ENCODE data around the gene PTPRH. TPM values are rescaled to one million over a fixed set of nuclear protein-coding genes. Genes with fewer than 3 reads are reported as not detected.

The PTPRH gene
- total RNA-seq, 1 experiment from 2014 or later = 0.17 TPM

DNA sequence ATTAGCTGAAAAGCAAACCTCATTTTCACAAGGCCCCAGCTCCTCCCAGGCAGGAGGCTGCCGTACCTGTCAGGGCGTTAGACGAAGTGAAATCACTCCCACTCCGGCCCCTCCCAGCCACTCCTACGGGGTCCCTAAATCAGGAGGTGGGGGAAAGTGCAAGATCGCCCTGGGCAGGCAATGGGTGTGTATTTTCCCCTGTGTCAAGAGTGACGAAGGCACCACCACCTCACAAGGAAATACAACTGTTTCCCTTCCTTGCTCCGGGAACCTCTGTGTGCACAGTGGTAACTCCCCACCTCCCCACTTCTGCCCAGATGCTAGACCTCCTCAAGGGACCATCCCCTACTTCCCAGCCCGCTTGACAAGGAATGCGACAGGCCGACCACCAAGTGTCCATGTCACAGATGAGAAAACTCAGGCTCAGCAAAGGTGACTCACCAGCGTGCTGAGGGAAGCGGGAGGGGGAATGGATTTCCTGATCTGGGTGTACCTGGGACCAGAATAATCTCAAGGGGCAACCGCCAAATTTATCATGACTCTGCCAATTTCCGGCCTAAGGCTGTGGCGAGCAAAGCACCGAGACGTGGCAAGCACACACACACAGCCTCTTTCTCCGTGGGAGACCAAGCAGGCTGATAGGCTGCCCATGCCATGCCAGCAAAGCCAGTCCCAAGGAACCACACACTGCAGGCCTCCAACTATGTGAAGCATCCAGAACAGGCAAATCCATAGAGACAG is 42.2 kb upstream of the PTPRH start:
- DNase-seq (ENCODE audit: low spot score) = no peak
- no TSS peak for BruUV-seq (replicated peaks)
- CTCF ChIA-PET = no interaction called here
- intact Hi-C loops (cut with micrococcal nuclease; ENCODE audit: unreplicated experiment) = no loop called here
- H3K36me3 ChIP-seq (ENCODE audit: insufficient read depth, low read length, poor library complexity, severe bottlenecking) = peaks cover 8% of the 10 kb centered on the region
- no peaks in the 10 kb centered on the region for H3K9me3 ChIP-seq (ENCODE audit: low read depth, low read length, poor library complexity, severe bottlenecking)
- H3K4me1 ChIP-seq (ENCODE audit: insufficient read depth, low read length, poor library complexity, severe bottlenecking) = peaks cover 8% of the 10 kb centered on the region
- no peak overlapping the region for H3K4me3 ChIP-seq (ENCODE audit: low read depth, low read length, poor library complexity, severe bottlenecking)
- H3K27ac ChIP-seq (ENCODE audit: low read depth, low read length, poor library complexity, severe bottlenecking) = no peak overlapping the region
- no peaks in the 10 kb centered on the region for H3K27me3 ChIP-seq (replicated peaks; ENCODE audit: insufficient read depth, low read depth, low read length, poor library complexity)
- POLR2A ChIA-PET (ENCODE audit: low non-redundant PET) = no interaction called here
- no peak for TF ChIP-seq CTCF (conservative IDR thresholded peaks at IDR 0.05; ENCODE audit: low read depth, low read length)
- TF ChIP-seq EZH2 (IDR thresholded peaks at IDR 0.05; ENCODE audit: borderline replicate concordance, low read depth, low read length, poor library complexity, severe bottlenecking) = no peak

- Histone ChIP-seq H3K36me3 (ENCODE audit: insufficient read depth, low read length, poor library complexity, severe bottlenecking) (peaks cover 14% of the 10 kb centered on the region), H3K9me3 (ENCODE audit: low read depth, low read length, poor library complexity, severe bottlenecking) (no peaks in the 10 kb centered on the region), H3K27ac (ENCODE audit: low read depth, low read length, poor library complexity, severe bottlenecking) (no peak overlapping the region), H3K4me3 (ENCODE audit: low read depth, low read length, poor library complexity, severe bottlenecking) (no peak overlapping the region), H3K4me1 (ENCODE audit: insufficient read depth, low read length, poor library complexity, severe bottlenecking) (no peaks in the 10 kb centered on the region), H3K27me3 (replicated peaks; ENCODE audit: insufficient read depth, low read depth, low read length, poor library complexity) (no peaks in the 10 kb centered on the region)
- TF ChIP-seq EZH2 (IDR thresholded peaks at IDR 0.05; ENCODE audit: borderline replicate concordance, low read depth, low read length, poor library complexity, severe bottlenecking) (no peak), CTCF (conservative IDR thresholded peaks at IDR 0.05; ENCODE audit: low read depth, low read length) (no peak)
- DNase-seq (ENCODE audit: low spot score) = no peak
- ChIA-PET POLR2A (ENCODE audit: low non-redundant PET) (no interaction called here), CTCF (no interaction called here)
- intact Hi-C loops (cut with micrococcal nuclease; ENCODE audit: unreplicated experiment) = no loop called here
- no TSS peak for BruUV-seq (replicated peaks)
Measured at GRCh38 chr19:55250262-55251036, 41.1 kb upstream of the PTPRH start.

- Histone ChIP-seq H3K4me1 (ENCODE audit: insufficient read depth, low read length, poor library complexity, severe bottlenecking) (no peaks in the 10 kb centered on the region), H3K4me3 (ENCODE audit: low read depth, low read length, poor library complexity, severe bottlenecking) (no peak overlapping the region), H3K9me3 (ENCODE audit: low read depth, low read length, poor library complexity, severe bottlenecking) (no peaks in the 10 kb centered on the region), H3K27me3 (replicated peaks; ENCODE audit: insufficient read depth, low read depth, low read length, poor library complexity) (no peaks in the 10 kb centered on the region), H3K36me3 (ENCODE audit: insufficient read depth, low read length, poor library complexity, severe bottlenecking) (peaks cover 20% of the 10 kb centered on the region), H3K27ac (ENCODE audit: low read depth, low read length, poor library complexity, severe bottlenecking) (no peak overlapping the region)
- POLR2A ChIA-PET (ENCODE audit: low non-redundant PET) = no interaction called here
- TF ChIP-seq EZH2 (IDR thresholded peaks at IDR 0.05; ENCODE audit: borderline replicate concordance, low read depth, low read length, poor library complexity, severe bottlenecking) (no peak), CTCF (conservative IDR thresholded peaks at IDR 0.05; ENCODE audit: low read depth, low read length) (no peak)
- no peak for DNase-seq (ENCODE audit: low spot score)
- intact Hi-C loops (cut with micrococcal nuclease; ENCODE audit: unreplicated experiment) = no loop called here
- no TSS peak for BruUV-seq (replicated peaks)
- CTCF ChIA-PET = no interaction called here
Measured at GRCh38 chr19:55249841-55250240, 40.5 kb upstream of the PTPRH start.

All from A673 (cell line).